Measurements from ENCODE around the gene CDK19.
"Not testable (repeated sequence)": the region's sequence is repeated elsewhere in the genome, so short reads cannot be mapped to it uniquely, and the experiment has no call there.

The CDK19 gene

DNA sequence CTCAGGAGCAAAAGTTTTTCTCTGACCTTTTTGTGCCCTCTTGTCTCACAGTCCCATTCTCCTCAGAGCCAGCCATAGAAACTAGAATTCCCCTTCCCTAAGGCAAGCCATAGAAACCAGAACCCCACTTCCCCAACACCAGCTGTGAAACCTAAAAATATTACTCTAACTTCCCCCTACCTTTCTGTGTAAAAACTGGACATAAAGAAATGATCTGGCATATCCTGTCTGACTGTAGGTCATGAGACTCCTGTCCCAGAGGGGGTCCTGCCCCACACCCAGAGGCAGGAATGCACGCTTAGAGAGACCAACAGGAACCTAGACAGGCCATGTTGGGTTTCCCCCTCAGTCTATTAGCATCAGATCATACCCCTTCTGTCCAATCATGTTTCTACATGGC lies 198.2 kb downstream of the CDK19 start:
- DNase-seq = no peak

- DNase-seq = no peak
These were observed 199.5 kb downstream of the CDK19 start for GRCh38 chr6:110615722-110616121.

DNA sequence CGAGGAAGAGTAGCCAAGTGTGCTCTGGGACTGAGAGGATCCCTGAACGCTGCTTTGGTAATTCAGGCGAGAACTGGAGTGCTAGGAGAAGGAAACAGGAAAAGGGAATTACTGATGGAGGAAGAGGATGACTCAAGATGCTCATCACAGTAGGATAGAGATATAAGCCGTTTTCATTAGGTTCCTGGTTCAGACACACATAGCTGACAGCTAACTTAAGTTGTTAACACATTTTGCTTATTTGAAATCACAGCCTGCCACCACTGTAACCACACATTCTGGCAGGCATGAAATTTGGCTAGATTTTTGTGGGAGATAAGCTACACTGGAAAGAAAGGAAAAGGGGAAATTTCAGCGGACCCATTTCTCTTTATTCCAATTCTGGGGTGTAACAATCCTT lies 200.7 kb downstream of the CDK19 start:
- no peak for DNase-seq

DNA sequence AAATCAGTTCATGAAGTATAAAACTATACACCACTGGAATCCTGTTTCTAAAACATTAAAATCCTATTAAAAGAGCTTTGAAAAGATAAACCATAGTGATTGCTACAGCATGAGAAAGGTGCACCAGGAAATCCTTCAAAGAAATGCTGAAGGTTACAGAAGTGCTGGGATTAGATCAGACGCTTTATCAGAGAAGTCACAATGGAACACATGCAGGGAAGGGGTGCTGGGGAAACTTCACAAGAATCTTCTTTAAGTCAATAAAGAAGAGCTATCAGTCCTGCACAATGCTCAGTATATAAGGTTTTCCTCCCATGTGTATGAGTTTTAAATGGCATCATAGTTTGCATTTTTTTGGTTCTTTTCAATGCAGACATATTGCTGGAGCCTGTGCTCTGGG lies 201.2 kb downstream of the CDK19 start:
- DNase-seq = no peak

DNA sequence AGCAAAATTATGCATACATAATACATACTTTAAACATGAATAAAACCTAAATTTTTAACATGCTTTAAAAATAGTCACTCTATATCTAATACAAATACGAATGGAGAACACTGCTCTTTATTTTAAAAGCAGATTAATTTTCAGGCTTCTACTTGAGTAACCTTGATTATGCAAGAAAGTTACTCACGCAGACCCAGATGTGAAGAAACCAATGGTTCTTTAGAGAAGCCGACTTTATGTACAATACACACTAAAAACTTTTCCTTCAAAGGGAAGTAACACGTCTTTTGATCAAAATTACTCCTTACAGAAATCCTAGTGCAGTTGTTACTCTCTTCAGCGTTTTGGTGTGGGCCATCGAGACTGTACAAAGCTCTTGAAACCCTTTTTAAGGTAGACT lies 201.9 kb downstream of the CDK19 start:
- DNase-seq = no peak

GRCh38 chr6:110612298-110612697 lies 203.0 kb downstream of the CDK19 start:
- no peak for DNase-seq

- no peak for DNase-seq
These were observed 206.2 kb downstream of the CDK19 start for GRCh38 chr6:110609101-110609500.

DNA sequence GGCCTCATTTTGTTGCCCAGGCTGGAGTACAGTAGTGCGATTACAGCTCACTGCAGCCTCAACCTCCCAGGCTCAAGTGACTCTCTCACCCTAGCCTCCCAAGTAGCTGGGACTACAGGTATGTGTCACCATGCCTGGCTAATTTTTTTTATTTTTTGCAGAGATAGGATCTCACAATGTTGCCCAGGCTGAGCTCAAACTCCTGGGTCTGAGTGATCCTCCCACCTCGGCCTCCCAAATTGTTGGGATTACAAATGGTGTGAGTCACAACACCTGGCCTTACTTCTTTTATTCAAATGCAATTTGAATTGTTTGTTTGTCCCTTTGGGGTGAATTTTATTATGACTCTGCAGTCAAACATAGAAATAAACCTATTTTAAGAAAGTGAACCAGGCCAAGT lies 207.1 kb downstream of the CDK19 start:
- DNase-seq = no peak

DNA sequence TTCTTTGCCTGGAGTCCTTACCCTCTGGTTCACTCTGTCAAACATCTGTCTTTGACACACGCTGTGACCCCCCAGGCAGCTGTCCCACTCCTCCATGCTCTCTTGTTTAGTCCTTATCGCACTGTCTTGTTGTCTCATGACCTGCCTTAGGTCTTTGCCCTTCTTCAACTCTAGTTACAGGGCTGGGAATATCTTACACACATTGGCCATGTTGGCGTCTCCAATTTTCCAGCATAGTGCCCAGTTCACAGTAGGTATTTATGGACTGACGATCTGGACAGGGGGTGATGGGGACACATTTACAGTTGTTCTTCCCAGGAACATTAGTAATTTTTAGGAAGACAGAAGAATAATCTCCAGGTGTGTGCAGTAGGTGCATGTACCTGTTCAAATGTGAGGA lies 209.1 kb downstream of the CDK19 start:
- DNase-seq = no peak

DNA sequence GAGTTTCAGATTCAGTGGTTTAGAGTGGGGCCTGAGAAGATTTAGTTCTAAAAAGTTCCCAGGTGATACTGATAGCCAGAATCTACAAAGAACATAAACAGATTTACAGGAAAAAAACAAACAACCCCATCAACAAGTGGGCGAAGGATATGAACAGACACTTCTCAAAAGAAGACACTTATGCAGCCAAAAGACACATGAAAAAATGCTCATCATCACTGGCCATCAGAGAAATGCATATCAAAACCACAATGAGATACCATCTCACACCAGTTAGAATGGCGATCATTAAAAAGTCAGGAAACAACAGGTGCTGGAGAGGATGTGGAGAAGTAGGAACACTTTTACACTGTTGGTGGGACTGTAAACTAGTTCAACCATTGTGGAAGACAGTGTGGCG lies 214.6 kb downstream of the CDK19 start:
- DNase-seq = not testable (repeated sequence)

DNA sequence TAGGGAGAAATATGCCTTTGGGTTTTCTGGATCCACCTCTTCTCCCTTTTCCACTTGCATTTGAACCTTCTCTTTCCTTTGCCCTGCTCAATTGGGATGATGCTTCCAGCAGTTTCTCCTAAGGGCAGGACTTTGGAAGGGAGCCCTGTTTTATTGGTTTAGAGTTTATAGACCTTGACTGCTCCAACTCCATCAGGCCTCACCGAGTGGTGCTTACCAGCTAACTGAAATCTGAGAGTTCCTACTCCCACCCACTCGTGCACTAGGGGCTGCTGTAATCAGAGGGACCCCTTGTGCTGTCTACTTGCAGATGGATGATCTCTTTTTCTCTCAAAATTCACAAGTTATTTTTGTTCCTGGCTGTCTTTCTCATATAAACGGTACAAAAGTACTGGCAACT lies 217.5 kb downstream of the CDK19 start:
- no peak for DNase-seq

DNA sequence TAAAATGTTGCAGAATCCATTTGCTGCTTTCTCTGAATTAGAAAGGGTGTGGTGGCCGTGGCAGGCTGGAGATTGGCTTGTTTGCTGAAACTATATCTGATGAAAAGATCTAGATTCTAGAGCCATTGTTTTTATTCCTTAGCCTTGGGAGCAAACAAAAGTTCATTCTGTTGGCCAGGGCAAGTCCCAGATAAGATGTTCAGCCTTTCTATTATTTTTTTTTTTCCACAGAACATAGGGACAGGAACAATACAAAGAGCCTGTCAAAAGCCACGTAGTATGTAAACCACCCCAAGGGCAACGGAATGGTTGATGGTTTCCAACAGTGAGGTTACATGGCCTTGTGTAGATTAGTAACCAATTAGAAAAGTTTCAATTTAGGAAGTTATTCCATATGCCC lies 218.9 kb downstream of the CDK19 start:
- DNase-seq = no peak

DNA sequence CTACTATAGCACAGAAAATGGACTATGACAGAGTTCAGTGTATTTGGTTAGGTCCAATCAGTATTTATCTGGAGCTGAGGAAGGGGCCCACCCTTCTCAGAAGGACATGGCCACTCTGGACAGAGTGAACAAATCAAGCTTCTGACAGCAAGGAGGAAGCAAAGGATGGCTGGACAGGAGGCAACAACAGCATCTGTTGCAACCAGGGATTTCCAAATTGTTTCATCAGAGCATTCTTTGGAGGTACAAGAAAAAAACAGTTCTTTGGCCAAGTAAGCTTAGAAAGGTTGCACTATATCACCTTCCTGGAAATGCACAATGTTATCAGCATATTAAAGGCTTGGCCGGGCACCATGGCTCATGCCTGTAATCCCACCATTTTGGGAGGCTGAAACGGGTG lies 220.2 kb downstream of the CDK19 start:
- DNase-seq = no peak

GRCh38 chr6:110593637-110594036 lies 221.6 kb downstream of the CDK19 start:
- DNase-seq = peak; percentile 3

DNA sequence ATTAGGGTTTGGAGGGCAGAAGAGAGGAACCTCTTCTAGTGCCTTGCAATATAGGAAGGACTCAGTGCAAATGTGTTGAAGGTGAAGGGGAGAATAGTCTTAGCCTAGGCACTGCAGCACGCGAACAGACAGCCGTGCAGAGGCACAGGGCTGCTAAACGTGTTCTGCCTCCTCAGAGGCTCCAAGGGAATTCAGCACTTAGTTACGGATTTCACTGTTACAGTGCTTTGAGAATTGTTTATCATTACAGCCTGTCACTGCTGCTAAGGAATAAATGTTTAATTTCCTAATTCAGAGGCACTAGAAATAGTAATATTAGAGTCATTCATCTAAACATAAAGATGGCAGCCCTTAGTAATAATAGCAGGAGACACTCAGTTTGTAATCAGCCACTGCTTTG lies 222.5 kb downstream of the CDK19 start:
- DNase-seq = no peak

DNA sequence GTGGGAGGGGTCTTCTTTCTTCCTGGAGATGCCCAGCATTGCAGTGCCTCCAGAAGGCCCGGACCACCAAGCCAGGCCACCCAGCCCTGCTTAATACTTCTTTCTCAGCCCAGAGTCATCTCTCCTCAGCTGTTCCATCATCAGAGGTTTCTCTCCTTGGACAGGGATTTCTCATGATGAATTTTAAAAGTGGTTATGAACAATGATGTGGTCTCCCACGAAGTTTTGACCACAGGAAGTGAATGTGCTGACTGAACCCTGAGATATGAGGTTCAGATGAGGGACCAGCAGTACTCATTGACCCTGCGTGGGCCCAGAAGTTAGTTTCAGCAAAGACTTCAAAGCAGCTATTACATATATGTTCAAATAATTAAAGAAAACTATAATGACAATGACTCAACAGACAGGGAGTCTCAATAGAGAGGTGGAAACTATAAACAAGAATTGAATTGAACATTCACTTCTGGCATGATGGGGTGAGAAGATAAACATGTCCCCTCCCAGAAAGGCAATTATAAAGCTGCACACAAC lies 224.4 kb downstream of the CDK19 start:
- DNase-seq = no peak

DNA sequence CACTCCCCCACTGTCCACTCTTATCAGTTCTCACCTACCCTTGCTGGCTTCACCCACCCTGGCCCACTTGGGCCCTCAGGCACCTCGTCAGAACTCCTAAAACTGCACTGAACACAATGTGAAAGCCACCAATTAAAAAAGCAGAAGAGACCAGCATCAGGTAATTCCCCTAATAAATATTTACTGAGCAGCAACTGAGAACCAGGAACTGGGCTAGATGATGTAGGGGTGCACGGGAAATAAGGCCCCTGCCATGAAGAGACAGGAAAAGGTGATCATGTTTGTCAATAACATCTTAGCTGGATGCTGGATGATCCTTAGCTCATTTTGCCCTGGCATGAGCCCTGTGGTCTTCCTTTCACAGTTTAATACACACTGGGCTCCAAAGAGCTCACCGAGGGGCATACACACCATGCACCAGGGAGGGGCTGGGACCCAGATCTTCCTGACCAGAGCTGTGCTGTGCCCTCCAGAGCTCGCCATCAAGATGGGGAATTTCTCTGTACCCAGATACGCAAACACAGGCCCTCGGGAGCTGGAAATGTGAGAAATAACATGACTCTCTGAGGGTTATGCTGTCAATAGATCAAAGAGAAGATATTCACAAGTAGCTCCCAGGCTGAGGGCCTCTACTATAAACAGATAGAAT lies 225.3 kb downstream of the CDK19 start:
- DNase-seq = no peak

- DNase-seq = no peak
These were observed 227.9 kb downstream of the CDK19 start for GRCh38 chr6:110587328-110587727.

DNA sequence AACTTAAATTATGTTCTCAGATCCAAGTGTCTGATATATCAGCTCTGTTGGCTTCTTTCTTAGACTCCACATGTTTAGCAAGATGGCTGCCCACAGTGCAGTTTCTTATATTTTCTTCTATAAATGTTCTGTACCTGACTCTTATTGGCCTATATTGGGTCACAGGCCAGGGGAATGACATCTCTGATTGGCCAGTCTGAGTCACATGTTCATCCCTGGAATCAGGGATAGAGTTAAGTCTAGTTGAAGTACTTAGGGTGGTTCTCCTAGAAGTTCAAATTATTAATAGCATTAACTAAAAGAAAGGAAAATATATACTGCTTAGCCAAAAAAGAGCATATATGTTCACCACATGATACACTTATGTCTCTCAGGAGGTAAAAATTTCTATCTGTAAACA lies 233.6 kb downstream of the CDK19 start:
- DNase-seq = peak; percentile 3

- DNase-seq = not testable (repeated sequence)
These were observed 237.6 kb downstream of the CDK19 start for GRCh38 chr6:110577596-110578167.

- no peak for DNase-seq
These were observed 239.3 kb downstream of the CDK19 start for GRCh38 chr6:110575925-110576463.

DNA sequence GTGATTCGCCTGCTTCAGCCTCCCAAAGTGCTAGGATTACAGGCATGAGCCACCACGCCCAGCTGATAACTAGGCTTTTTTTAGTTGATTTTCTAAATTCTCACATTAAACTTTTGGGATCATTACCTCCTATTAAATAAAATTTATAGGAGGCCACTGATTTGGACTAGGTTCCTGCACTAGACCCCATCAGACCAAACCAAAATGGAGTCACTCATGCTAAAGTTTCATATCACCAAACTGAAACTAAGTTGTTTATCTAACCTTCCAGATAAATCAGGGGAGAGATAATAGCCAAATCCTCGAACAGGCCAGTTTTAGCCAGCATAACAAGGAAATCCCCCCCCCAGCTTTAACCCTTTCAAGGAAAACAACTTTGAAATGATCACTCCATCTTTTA lies 240.5 kb downstream of the CDK19 start:
- DNase-seq = no peak

GRCh38 chr6:110573537-110573936 lies 241.7 kb downstream of the CDK19 start:
- DNase-seq = no peak

- no peak for DNase-seq
These were observed 242.1 kb downstream of the CDK19 start for GRCh38 chr6:110573136-110573535.
